HG03442 (cell line): ENCODE results near the gene TMEM81.

Experiments
- ATAC-seq: cut with Tn5 transposase; IDR thresholded peaks from one replicate; pipeline ENCODE4 v1.9.1; 2021; ENCODE audit warnings: mild to moderate bottlenecking, moderate library complexity; ENCODE audit not compliant: unreplicated experiment

TMEM81 gene

GRCh38 chr1:205041001-205041715 is 43.1 kb downstream of the TMEM81 start:
- ATAC-seq, result no peak

- ATAC-seq, result no peak
Observed at GRCh38 chr1:205038132-205038786, 46.0 kb downstream of the TMEM81 start.

GRCh38 chr1:205037539-205037938 is 46.7 kb downstream of the TMEM81 start:
- ATAC-seq, result no peak
